ENCODE measurements around the gene PKNOX2. TPM values are rescaled to one million over a fixed set of nuclear protein-coding genes. Genes with fewer than 3 reads are reported as not detected.

Gene PKNOX2
- total RNA-seq, 1 experiment from 2014 or later = not detected

GRCh38 chr11:125414121-125414520 is 249.6 kb downstream of the PKNOX2 start:
- Mint-ChIP-seq H3K27me3 (ENCODE audit: insufficient read depth, unreplicated experiment) (peaks cover 19% of the 10 kb centered on the region), H3K9me3 (ENCODE audit: unreplicated experiment) (no peaks in the 10 kb centered on the region), H3K4me3 (ENCODE audit: unreplicated experiment) (no peak overlapping the region), H3K27ac (ENCODE audit: unreplicated experiment) (no peak overlapping the region), H3K36me3 (ENCODE audit: insufficient read depth, unreplicated experiment) (no peaks in the 10 kb centered on the region), H3K4me1 (ENCODE audit: low read depth, unreplicated experiment) (no peaks in the 10 kb centered on the region)
- DNase-seq = no peak
- Histone ChIP-seq H3K9me3 (no peaks in the 10 kb centered on the region; the same call in 1 of the 2 replicates), H3K4me3 (ENCODE audit: low read depth, low read length) (no peak overlapping the region), H3K27me3 (replicated peaks; ENCODE audit: control insufficient read depth, insufficient read depth, low read length) (no peaks in the 10 kb centered on the region; the same call in 1 of the 2 replicates), H3K4me1 (no peaks in the 10 kb centered on the region), H3K36me3 (ENCODE audit: control insufficient read depth, insufficient read depth, low read length) (no peaks in the 10 kb centered on the region)
- BruUV-seq (replicated peaks) = no TSS peak
- ChIA-PET CTCF (interaction anchor here (0.9 to 1.6 kb wide), 2 partner anchors 16 to 19 kb away, joined by 3 to 5 read pairs; no protein-coding TSS in a partner anchor), POLR2A (interaction anchor here (0.5 kb wide), 1 partner anchor 460 kb away, joined by 4 read pairs; no protein-coding TSS in a partner anchor)
- intact Hi-C loops (cut with micrococcal nuclease; ENCODE audit: unreplicated experiment) = no loop called here
- TF ChIP-seq, protein P1, sequence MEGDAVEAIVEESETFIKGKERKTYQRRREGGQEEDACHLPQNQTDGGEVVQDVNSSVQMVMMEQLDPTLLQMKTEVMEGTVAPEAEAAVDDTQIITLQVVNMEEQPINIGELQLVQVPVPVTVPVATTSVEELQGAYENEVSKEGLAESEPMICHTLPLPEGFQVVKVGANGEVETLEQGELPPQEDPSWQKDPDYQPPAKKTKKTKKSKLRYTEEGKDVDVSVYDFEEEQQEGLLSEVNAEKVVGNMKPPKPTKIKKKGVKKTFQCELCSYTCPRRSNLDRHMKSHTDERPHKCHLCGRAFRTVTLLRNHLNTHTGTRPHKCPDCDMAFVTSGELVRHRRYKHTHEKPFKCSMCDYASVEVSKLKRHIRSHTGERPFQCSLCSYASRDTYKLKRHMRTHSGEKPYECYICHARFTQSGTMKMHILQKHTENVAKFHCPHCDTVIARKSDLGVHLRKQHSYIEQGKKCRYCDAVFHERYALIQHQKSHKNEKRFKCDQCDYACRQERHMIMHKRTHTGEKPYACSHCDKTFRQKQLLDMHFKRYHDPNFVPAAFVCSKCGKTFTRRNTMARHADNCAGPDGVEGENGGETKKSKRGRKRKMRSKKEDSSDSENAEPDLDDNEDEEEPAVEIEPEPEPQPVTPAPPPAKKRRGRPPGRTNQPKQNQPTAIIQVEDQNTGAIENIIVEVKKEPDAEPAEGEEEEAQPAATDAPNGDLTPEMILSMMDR (IDR thresholded peaks at IDR 0.05; ENCODE audit: insufficient read depth in 1 of 2, low read depth in 1 of 2, low read length in 1 of 2, severe bottlenecking in 1 of 2, unreplicated experiment in 1 of 2) = no peak

DNA sequence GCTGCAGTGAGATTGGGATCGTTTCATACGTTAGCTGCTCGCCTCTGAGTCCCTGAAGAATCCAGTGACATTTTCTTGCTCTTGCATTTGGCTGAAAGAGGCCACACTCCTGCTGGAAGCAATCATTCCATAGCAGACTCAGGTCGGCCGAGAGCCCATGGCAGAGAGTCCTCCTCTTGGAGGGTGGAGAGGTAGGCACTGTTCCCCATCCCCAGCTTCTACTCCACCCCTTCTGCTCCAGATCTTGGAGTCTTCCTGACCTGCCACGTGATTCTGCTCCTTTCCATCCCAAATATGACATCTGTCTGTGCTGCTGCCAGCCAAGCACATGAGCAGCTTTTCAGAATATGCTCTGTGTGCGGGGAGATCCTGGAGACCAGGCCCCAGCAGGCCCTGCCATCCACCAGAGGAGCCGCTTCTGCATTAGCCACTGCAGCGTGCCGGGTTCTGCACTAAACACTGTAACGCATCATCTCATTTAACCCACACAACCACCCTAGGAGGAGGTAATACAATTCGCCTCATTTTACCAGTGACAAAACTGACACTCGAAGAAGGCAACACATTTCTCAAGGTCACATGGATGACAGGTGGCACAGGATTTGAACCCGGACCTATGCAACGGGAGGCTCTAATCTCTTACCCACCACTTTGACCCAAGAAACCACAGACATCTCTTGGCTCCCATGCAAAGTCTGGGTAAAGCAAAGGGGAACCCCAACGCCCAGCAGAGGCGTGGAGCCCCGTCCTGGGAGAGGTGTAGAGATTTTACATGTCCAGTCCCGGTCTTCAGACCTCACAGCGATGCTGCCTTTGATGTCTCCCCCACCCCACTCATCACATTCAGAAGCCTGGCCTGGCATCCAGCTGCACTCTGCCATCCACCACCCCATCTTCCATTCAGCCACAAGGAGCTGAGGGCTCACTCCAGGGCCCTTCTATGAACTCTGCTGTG is 252.7 kb downstream of the PKNOX2 start:
- Histone ChIP-seq H3K27me3 (replicated peaks; ENCODE audit: control insufficient read depth, insufficient read depth, low read length) (peaks cover 3% of the 10 kb centered on the region), H3K36me3 (ENCODE audit: control insufficient read depth, insufficient read depth, low read length) (no peaks in the 10 kb centered on the region), H3K4me3 (ENCODE audit: low read depth, low read length) (no peak overlapping the region), H3K9me3 (no peaks in the 10 kb centered on the region; the same call in 1 of the 2 replicates), H3K4me1 (no peaks in the 10 kb centered on the region)
- H3K27me3 Mint-ChIP-seq (ENCODE audit: insufficient read depth, unreplicated experiment) = peaks cover 10% of the 10 kb centered on the region
- no peak overlapping the region for H3K27ac Mint-ChIP-seq (ENCODE audit: unreplicated experiment)
- intact Hi-C loops (cut with micrococcal nuclease; ENCODE audit: unreplicated experiment) = no loop called here
- ChIA-PET CTCF (interaction anchor here (0.7 kb wide), 1 partner anchor 12 kb away, joined by 3 read pairs; no protein-coding TSS in a partner anchor), POLR2A (no interaction called here)
- no peaks in the 10 kb centered on the region for H3K36me3 Mint-ChIP-seq (ENCODE audit: insufficient read depth, unreplicated experiment)
- BruUV-seq (replicated peaks) = no TSS peak
- DNase-seq = no peak
- no peaks in the 10 kb centered on the region for H3K4me1 Mint-ChIP-seq (ENCODE audit: low read depth, unreplicated experiment)
- TF ChIP-seq, protein P1 (IDR thresholded peaks at IDR 0.05; ENCODE audit: insufficient read depth in 1 of 2, low read depth in 1 of 2, low read length in 1 of 2, severe bottlenecking in 1 of 2, unreplicated experiment in 1 of 2) = no peak
- no peaks in the 10 kb centered on the region for H3K9me3 Mint-ChIP-seq (ENCODE audit: unreplicated experiment)
- no peak overlapping the region for H3K4me3 Mint-ChIP-seq (ENCODE audit: unreplicated experiment)

GRCh38 chr11:125418396-125418795 is 253.8 kb downstream of the PKNOX2 start:
- no peaks in the 10 kb centered on the region for H3K36me3 ChIP-seq (ENCODE audit: control insufficient read depth, insufficient read depth, low read length)
- BruUV-seq (replicated peaks) = no TSS peak
- no peak overlapping the region for H3K4me3 Mint-ChIP-seq (ENCODE audit: unreplicated experiment)
- no peaks in the 10 kb centered on the region for H3K4me1 Mint-ChIP-seq (ENCODE audit: low read depth, unreplicated experiment)
- TF ChIP-seq, protein P1 (IDR thresholded peaks at IDR 0.05; ENCODE audit: insufficient read depth in 1 of 2, low read depth in 1 of 2, low read length in 1 of 2, severe bottlenecking in 1 of 2, unreplicated experiment in 1 of 2) = no peak
- POLR2A ChIA-PET = no interaction called here
- H3K27ac Mint-ChIP-seq (ENCODE audit: unreplicated experiment) = no peak overlapping the region
- H3K4me1 ChIP-seq = no peaks in the 10 kb centered on the region
- H3K9me3 Mint-ChIP-seq (ENCODE audit: unreplicated experiment) = no peaks in the 10 kb centered on the region
- DNase-seq = no peak
- peaks cover 6% of the 10 kb centered on the region for H3K27me3 ChIP-seq (replicated peaks; ENCODE audit: control insufficient read depth, insufficient read depth, low read length)
- H3K9me3 ChIP-seq = no peaks in the 10 kb centered on the region; the same call in 1 of the 2 replicates
- no peaks in the 10 kb centered on the region for H3K36me3 Mint-ChIP-seq (ENCODE audit: insufficient read depth, unreplicated experiment)
- H3K4me3 ChIP-seq (ENCODE audit: low read depth, low read length) = no peak overlapping the region
- H3K27me3 Mint-ChIP-seq (ENCODE audit: insufficient read depth, unreplicated experiment) = peaks cover 13% of the 10 kb centered on the region
- CTCF ChIA-PET = interaction anchor here (1.2 kb wide), 1 partner anchor 14 kb away, joined by 3 read pairs; no protein-coding TSS in a partner anchor
- intact Hi-C loops (cut with micrococcal nuclease; ENCODE audit: unreplicated experiment) = no loop called here

Measured in Caco-2 (cell line).